HG03378 (cell line): ENCODE results near the gene EXOC4.
"Not testable (repeated sequence)": the region's sequence is repeated elsewhere in the genome, so short reads cannot be mapped to it uniquely, and the experiment has no call there.

Experiments
- ATAC-seq: cut with Tn5 transposase; IDR thresholded peaks from one replicate; pipeline ENCODE4 v1.9.1; 2021; ENCODE audit warnings: mild to moderate bottlenecking, moderate library complexity; ENCODE audit not compliant: unreplicated experiment

The EXOC4 gene

GRCh38 chr7:133313575-133313974 is 60.7 kb downstream of the EXOC4 start:
- no peak for ATAC-seq

GRCh38 chr7:133314084-133314483 is 61.2 kb downstream of the EXOC4 start:
- ATAC-seq, result no peak

GRCh38 chr7:133315332-133316040 is 62.6 kb downstream of the EXOC4 start:
- no peak for ATAC-seq

GRCh38 chr7:133319842-133320241 is 67.0 kb downstream of the EXOC4 start:
- no peak for ATAC-seq

GRCh38 chr7:133320891-133321290 is 68.0 kb downstream of the EXOC4 start:
- ATAC-seq, result no peak

- ATAC-seq, result not testable (repeated sequence)
These were observed 68.5 kb downstream of the EXOC4 start for GRCh38 chr7:133321366-133321765.

- not testable (repeated sequence) for ATAC-seq
These were observed 73.9 kb downstream of the EXOC4 start for GRCh38 chr7:133326745-133327144.

GRCh38 chr7:133328021-133328420 is 75.1 kb downstream of the EXOC4 start:
- not testable (repeated sequence) for ATAC-seq

GRCh38 chr7:133330085-133330484 is 77.2 kb downstream of the EXOC4 start:
- no peak for ATAC-seq

GRCh38 chr7:133331861-133332260 is 79.0 kb downstream of the EXOC4 start:
- no peak for ATAC-seq

GRCh38 chr7:133339772-133340171 is 86.9 kb downstream of the EXOC4 start:
- ATAC-seq, result no peak

GRCh38 chr7:133344275-133344674 is 91.4 kb downstream of the EXOC4 start:
- ATAC-seq, result no peak

- ATAC-seq, result no peak
These were observed 93.0 kb downstream of the EXOC4 start for GRCh38 chr7:133345690-133346421.

GRCh38 chr7:133348250-133348649 is 95.4 kb downstream of the EXOC4 start:
- ATAC-seq, result no peak

- ATAC-seq, result no peak
These were observed 96.2 kb downstream of the EXOC4 start for GRCh38 chr7:133349101-133349500.

GRCh38 chr7:133352430-133352829 is 99.6 kb downstream of the EXOC4 start:
- ATAC-seq, result no peak

- no peak for ATAC-seq
These were observed 100.9 kb downstream of the EXOC4 start for GRCh38 chr7:133353775-133354174.

- no peak for ATAC-seq
These were observed 101.9 kb downstream of the EXOC4 start for GRCh38 chr7:133354546-133355324.

GRCh38 chr7:133355325-133355708 is 102.4 kb downstream of the EXOC4 start:
- no peak for ATAC-seq

GRCh38 chr7:133355822-133356221 is 102.9 kb downstream of the EXOC4 start:
- no peak for ATAC-seq

GRCh38 chr7:133358708-133359107 is 105.8 kb downstream of the EXOC4 start:
- no peak for ATAC-seq

- ATAC-seq, result no peak
These were observed 106.6 kb downstream of the EXOC4 start for GRCh38 chr7:133359449-133359848.
